ENCODE data around the gene MARCKSL1. TPM values are rescaled to one million over a fixed set of nuclear protein-coding genes. Genes with fewer than 3 reads are reported as not detected.

The MARCKSL1 gene
- total and polyA plus RNA-seq, 2 of the 13 experiments (the other 11 are each of a cell fraction or from before 2014, with no cell fraction given): 81.9 to 155 TPM

GRCh38 chr1:32291708-32292538 is 44.1 kb downstream of the MARCKSL1 start, which contains the start of gene HDAC1 (continued):
- TF ChIP-seq KLF9 (CRISPR knock-in tag; IDR thresholded peaks at IDR 0.05; ENCODE audit: low read depth): no peak
- TF ChIP-seq, protein P1, sequence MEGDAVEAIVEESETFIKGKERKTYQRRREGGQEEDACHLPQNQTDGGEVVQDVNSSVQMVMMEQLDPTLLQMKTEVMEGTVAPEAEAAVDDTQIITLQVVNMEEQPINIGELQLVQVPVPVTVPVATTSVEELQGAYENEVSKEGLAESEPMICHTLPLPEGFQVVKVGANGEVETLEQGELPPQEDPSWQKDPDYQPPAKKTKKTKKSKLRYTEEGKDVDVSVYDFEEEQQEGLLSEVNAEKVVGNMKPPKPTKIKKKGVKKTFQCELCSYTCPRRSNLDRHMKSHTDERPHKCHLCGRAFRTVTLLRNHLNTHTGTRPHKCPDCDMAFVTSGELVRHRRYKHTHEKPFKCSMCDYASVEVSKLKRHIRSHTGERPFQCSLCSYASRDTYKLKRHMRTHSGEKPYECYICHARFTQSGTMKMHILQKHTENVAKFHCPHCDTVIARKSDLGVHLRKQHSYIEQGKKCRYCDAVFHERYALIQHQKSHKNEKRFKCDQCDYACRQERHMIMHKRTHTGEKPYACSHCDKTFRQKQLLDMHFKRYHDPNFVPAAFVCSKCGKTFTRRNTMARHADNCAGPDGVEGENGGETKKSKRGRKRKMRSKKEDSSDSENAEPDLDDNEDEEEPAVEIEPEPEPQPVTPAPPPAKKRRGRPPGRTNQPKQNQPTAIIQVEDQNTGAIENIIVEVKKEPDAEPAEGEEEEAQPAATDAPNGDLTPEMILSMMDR (CRISPR knock-in tag; IDR thresholded peaks at IDR 0.05): no peak; the same call in 1 of the 2 replicates
- TF ChIP-seq ASH2L (IDR thresholded peaks at IDR 0.05; ENCODE audit: insufficient read length, low read depth, low read length): peak; percentile 85
- peak; percentile 6; the same call in 1 of the 2 replicates for TF ChIP-seq ZNF30 (CRISPR knock-in tag; IDR thresholded peaks at IDR 0.05)
- no peak for TF ChIP-seq MBNL3 (CRISPR knock-in tag; conservative IDR thresholded peaks at IDR 0.05)
- TF ChIP-seq ATAD3A (CRISPR knock-in tag; IDR thresholded peaks at IDR 0.05): no peak
- TF ChIP-seq ZNF501 (CRISPR knock-in tag; IDR thresholded peaks at IDR 0.05): 0 out of 2 replicates have a peak, but pooled peaks have one; percentile 20
- TF ChIP-seq ZBTB26 (CRISPR knock-in tag; IDR thresholded peaks at IDR 0.05; ENCODE audit: borderline replicate concordance): no peak
- no peak for TF ChIP-seq HIVEP1 (CRISPR knock-in tag; IDR thresholded peaks at IDR 0.05)
- TF ChIP-seq BHLHE40 (IDR thresholded peaks at IDR 0.05; ENCODE audit: low read length): peak; percentile 94
- TF ChIP-seq KDM2A (CRISPR knock-in tag; IDR thresholded peaks at IDR 0.05; ENCODE audit: borderline replicate concordance, low read depth): peak; percentile 73; the same call in 1 of the 2 replicates
- TF ChIP-seq SAFB2 (CRISPR knock-in tag; IDR thresholded peaks at IDR 0.05; ENCODE audit: borderline replicate concordance, low read depth): peak; percentile 21; the same call in 1 of the 2 replicates
- TF ChIP-seq, protein P2, sequence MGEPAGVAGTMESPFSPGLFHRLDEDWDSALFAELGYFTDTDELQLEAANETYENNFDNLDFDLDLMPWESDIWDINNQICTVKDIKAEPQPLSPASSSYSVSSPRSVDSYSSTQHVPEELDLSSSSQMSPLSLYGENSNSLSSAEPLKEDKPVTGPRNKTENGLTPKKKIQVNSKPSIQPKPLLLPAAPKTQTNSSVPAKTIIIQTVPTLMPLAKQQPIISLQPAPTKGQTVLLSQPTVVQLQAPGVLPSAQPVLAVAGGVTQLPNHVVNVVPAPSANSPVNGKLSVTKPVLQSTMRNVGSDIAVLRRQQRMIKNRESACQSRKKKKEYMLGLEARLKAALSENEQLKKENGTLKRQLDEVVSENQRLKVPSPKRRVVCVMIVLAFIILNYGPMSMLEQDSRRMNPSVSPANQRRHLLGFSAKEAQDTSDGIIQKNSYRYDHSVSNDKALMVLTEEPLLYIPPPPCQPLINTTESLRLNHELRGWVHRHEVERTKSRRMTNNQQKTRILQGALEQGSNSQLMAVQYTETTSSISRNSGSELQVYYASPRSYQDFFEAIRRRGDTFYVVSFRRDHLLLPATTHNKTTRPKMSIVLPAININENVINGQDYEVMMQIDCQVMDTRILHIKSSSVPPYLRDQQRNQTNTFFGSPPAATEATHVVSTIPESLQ (CRISPR knock-in tag; conservative IDR thresholded peaks at IDR 0.05): no peak
- TF ChIP-seq HDAC6 (IDR thresholded peaks at IDR 0.05; ENCODE audit: low read depth, low read length): no peak
- no peak for TF ChIP-seq PRMT3 (CRISPR knock-in tag; IDR thresholded peaks at IDR 0.05; ENCODE audit: borderline replicate concordance, low read depth)
- TF ChIP-seq SRSF9 (IDR thresholded peaks at IDR 0.05; ENCODE audit: borderline replicate concordance, insufficient read depth, low read depth, low read length, poor library complexity, severe bottlenecking): no peak
- no peak for TF ChIP-seq ZNF33B (CRISPR knock-in tag; IDR thresholded peaks at IDR 0.05)
- no peak for TF ChIP-seq MAF1 (CRISPR knock-in tag; IDR thresholded peaks at IDR 0.05; ENCODE audit: borderline replicate concordance)
- no peak for TF ChIP-seq ZNF17 (CRISPR knock-in tag; IDR thresholded peaks at IDR 0.05)
- peak; percentile 30; the same call in 1 of the 2 replicates for TF ChIP-seq ARID5B (CRISPR knock-in tag; IDR thresholded peaks at IDR 0.05)

Data from HepG2 (cell line).